ENCODE results near the gene RIOK3.
"Not testable (repeated sequence)": the region's sequence is repeated elsewhere in the genome, so short reads cannot be mapped to it uniquely, and the experiment has no call there.

The RIOK3 gene

DNA sequence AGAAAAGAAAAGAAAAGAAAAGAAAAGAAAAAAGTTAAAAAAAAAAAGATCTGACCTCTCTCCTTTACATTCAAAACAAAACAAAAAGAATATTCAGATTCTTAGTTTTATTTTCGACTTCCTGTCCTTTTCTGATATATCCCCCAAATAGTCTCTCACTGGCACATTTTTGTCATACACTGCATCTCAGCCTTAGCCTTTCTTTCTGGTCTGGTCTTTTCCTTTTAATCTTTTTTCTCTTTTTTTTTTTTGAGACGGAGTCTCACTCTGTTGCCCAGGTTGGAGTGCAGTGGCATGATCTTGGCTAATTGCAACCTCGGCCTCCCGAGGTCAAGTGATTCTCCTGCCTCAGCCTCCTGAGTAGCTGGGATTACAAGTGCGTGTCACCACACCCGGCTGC, 1.6 kb upstream of the RIOK3 start:
- DNase-seq, result no peak

DNA sequence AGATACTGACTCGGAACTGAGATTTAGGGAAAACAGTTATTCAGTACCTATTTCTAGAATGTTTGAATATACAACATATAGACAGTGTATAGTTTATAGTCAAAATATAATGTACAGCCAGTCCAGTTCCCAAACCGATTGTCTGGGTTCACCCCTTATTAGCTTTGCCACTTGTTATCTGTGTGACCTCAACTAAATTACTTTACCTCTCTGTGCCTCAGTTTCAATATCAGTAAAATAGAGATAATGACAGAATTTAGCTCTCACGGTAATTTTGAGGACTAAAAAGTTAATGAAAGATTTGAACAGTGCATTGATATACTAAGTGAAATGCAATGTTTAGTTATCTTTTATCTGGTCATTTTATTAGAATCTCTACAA, 750 bp upstream of the RIOK3 start:
- no peak for DNase-seq

DNA sequence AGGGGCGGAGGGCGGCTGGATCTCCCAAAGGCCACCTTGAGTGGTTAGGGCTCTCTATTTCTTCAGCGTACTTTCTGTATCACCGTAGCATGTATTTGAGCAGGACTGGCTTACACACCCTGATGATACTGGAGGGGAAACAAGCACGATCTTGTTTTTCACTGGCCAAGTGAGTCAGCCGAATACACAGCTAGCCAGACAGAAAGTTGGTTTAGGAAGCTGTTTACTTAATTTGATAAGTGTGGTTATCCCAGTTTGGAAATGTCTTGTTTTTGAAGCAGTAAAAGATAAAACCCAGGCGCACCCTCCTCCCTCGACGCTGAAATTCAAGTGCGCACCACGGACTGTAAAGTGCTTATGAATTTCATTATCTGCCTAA, 582 bp downstream of the RIOK3 start:
- DNase-seq, result peak; percentile 32

DNA sequence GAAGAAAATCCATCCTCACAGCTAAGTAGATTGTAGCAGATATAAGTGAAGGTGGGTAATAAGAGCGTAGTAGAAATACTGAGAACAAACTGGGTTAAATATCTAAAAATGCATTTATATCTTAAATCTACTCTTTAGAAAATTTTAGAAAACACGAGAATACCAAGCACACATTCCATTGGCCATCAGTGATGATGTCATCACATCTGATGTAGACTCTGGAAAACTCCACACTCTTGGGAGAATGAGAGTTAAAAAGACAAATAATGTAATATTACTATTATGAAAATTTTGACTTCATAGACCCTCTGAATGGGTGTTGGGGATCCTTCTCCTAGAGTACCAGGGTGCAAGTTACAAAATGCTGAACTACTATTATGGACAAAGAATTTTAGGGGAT, 3.7 kb downstream of the RIOK3 start:
- DNase-seq, result no peak

DNA sequence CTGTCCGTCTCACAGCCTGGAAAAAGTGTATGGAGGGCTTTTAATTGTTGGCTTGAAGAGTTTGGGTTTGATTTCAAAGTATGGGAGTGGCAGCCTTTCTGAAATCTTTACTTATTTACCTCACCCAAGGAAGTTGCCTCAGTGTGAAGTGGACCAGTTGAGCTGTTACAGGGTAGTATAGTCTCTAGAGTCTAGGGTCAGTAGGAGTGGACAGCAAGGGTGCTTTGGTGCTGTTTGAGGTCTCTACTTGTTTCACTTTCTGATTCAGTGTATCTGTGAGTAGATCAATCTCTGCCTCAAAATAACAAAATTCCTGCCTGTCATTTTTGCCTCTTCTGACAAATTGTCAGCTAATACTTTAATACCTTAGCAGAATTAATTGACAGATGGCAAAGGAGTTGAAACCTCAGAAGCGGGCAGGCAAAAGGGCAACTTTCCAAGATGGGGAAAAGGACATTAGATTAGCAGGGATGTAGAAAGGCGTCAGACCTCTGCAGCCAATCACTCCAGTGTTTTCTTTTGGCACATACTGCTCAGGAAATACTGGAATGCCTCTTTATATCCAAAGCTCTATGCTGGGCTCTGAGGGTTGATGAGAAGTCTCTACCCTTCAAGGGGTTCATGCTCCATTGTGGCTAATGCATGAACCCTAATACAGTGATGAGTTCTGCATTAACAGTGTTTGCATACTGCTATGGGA, 5.9 kb downstream of the RIOK3 start:
- DNase-seq, result no peak

DNA sequence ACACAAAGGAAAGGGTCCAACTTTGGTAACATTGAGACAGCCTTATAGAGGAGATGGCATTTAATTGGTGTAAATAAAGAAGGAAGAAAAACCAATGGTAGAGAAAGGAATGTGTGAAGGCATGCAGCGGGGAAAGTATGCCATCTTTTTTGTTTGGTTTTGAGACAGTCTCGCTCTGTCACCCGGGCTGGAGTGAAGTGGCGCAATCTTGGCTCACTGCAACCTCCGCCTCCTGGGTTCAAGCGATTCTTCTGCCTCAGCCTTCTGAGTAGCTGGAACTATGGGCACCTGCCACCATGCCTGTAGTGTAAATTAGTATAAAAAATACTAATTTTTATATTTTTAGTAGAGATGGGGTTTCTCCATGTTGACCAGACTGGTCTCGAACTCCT, 6.4 kb downstream of the RIOK3 start:
- no peak for DNase-seq

DNA sequence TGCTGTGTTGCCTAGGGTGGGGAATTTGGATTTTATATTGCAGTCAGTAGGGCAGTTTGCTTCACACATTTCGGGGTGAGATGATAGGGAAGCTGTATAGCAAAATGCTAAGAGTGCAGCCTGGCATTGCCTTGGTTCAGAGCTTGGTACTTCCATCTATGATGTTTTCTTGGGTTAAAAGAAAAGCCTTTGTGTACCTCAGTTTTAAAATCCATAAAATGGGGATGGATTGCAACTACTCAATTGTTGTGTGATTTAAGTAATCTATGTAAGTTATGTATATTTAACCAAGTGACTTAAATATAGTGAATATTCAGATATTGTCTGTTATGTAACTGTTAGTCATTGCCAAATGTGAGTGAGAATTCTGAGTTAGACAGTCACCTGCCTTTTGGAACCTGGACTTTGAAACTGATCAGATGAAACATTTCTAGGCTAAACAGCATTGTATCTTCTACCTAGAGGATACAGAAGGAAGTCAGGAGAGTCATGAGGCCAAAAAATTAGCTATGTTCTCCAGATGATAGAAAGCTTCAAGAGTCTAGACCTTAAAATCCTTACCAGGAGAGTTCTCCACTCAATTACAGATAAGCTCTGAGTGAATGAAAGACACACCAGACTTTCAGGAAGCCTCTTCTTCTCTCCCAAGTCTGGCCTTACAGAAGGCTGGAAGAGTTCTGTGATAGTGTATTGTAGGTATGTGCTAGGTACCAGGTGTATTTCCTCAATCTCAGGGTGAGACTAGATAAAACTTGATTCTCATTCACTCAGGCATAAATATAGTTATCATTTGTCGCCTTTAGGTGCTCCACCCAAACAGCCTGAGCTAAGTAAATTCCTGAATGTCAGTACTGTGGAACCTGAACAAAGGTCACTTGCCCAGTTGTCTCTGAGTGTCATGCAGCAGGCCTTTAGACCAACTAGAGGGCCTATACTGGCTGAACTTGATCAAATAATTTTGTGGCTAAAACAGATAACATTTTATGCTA, 7.5 kb downstream of the RIOK3 start:
- no peak for DNase-seq

DNA sequence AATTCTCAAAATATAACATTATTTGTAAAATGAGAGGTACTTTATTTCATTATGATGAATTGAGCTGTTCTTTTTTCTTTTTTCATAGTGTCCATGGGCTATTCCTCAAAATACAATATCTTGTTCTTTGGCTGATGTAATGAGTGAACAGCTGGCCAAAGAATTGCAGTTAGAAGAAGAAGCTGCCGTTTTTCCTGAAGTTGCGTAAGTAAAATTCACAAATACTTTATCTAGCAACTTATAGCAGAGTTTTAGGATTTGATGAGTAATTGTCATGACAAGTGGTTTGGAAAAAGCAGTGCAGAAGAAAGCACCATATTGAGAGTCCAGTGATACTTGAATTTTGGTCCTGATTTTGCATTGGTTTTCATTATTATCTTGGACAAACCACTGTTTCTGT, 9.8 kb downstream of the RIOK3 start:
- DNase-seq, result no peak

DNA sequence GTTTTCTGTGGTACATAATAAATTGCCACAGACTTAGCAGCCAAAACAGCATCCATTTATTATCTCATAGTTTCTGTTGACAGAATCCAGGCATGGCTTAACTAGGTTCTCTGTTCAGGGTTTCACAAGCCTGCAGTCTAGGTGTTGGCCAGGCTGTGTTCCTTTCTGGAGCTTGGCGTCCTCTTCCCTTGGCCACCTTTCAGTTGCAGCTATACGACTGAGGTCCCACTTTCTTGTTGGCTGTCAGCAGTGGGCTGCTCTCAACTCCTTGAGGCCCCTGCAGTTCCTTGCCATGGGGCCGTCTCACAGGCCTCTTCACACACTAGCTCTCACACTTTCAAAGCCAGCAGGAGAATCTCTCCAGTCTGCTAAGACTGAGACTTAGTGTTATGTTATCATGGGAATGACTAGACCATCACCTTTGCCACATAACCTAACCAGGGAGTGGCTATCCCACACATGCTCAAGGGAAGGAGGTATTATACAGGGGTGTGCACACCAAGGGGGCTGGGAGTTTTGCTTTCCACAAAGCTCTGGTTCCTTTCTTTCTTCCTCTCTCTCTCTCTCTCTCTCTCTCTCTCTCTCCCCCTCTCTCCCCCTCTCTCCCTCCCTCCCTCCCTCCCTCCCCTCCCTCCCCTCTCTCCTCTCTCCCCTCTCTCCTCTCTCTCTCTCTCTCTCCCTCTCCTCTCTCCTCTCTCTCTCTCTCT, 15.8 kb downstream of the RIOK3 start:
- no peak for DNase-seq

DNA sequence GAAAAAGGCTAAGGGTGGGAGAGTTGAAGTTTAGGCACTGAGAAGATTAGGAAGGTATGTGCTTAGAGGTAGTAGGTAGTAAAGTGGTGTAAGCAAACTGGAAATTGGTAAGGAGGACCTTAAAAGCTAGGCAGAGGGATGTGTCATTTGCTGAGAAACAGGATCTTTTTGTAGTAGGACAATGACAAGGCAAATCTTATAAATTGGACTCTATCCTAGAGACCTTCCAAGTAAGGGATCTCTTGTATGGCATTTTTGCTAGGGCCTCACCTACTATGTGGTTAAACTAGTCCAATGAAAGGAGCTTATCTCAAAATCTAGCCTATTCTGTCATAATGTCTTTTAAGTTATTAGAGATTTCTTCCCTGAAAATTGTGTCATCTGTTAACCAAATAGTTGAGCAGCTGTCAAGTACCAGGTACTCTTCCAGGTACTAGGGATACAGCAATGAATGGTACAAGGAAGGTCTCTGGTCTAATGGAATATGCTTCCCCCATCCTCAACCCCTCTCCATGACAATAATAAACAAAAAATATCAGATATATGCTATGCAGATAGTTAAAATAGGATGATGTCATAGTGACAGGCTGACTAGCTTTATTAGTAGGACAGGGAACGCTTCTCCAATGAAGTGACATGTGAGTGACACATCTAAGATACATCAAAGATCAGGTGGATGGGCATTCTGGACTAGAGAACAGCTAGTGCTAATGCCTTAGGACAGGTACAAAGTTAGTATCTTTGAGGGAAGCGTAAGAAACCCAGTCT, 17.7 kb downstream of the RIOK3 start:
- DNase-seq, result no peak

DNA sequence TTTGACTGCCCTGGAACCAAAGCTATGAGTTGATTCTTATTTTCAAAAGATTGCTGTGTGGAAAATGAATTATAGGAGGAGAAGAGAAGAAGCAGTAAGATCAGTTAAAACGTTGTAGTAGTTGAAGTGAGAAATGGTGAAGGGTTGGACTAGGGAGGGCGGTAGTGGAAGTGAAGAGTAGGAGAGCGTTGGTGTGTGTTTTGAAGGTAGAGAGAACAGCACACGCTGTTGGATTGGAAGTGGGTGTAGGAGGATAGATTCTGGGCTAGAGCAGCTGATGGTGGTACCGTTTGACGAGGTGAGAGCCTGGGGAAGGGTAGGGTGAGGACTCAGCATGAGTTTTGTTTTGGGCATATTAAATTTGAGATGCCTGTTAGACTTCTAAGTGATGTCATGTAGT, 18.4 kb downstream of the RIOK3 start:
- DNase-seq, result no peak

DNA sequence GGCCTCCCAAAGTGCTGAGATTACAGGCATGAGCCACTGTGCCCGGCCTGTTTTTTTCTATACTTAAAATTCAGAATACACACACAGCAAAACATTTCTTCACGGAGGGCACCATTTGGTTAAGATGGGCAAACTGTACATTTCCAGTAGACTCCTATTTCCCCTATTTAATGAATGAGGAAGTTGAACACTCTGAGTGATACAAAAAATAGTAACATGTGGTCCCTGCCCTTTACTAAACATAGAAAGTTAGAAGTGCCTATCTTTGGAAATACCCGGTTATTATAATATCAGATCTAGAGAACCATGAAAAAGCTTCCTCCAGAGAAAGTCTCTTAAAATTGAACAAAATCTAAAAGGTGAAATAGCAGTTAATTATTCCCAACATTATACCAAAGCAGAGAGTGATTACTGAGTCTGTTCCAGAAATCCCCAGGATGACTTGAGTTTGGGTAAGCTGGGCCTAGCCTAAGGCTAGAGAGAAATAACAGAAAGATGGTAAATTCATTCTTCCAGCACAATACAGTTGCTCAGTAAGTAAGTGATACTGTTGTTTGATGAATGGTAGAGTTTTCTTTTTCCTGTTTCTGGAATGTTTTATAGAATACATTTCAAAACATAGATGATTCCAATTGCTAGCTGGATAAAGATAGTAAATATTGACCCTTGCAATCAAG, 26.9 kb downstream of the RIOK3 start:
- DNase-seq, result no peak

DNA sequence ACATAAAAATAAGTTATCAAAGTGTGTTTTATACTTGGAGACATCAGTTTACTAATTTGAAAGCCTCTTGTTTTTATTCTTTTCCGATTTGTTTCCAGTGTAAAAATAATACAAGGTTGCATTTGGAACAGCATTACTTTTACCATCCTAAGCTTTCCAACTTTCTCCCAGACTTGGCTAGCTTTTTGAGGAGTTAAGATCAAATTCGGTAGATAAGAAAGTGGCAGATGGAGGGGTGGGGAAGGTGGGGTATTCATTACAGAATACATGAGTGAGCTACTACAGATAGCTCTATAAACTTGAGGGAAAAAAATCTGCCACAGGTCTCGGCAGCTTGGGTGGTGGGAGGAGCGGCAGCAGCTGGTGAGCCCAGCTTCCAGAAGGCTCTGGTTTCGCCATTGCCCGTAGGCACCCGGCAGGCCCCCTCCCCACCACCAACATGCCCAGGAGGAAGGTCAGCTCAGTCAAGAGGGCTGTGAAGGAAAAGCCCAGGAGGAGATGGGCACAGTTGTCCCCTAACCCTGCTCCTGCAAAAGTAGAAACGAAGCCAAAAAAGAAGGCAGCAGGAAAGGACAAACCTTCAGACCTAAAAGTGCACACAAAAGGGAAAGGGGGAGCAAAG, 31.6 kb downstream of the RIOK3 start:
- no peak for DNase-seq

DNA sequence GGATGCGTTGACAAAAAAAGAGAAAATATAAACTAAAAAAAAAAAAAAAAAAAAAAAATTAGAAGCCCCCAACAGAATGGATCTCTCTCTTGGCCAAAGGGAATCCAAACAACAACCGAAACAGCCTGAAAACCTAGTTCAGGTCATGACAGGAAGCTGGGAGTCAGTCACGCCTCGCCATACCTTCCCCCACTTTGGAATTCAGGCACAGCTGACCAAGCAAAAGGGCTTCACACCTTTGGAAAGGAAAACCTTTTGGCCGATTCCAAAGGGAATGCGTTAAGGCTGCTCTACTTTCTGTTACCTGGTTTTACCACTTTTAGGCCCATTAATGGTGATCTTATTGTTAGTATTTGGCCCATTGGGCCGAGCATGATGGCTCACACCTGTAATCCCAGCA, 32.3 kb downstream of the RIOK3 start:
- no peak for DNase-seq

DNA sequence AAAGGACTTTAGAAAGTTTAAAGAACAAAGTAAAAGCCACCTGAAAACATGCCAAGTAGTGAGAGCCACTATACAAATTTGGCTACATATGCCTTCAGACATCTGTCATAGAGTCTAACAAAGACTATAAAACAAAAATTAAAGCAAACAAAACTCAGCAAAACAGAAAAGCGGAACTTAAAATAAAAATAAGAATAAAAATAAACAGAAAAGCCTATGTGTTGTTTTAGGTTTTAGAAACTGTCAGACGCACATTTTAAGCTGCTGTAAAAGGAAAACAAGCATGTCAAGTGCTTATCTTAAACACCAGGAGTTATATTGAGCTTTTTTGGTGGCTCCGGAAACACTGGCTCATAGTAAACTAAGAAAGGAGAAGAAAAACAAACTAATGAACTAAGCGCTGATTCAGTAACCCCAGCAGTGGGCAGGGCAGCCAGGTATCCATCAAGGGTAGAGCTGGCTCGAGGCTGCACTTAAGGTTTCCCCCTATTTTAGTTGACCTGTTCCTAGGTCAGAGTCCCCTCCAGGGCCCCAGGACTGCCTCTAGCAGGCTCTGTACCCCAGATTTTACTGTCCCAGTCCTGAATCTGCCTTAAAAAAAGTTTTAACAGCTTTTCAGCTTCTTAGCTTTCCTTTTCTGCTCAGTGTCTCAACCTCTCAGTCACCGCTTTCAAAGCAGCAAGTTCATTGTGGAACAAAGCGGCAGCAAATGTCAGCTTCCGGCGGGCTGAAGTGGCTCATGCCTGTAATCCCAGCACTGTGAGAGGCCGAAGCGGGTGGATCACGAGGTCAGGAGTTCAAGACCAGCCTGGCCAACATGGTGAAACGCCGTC, 34.9 kb downstream of the RIOK3 start:
- peak; percentile 40 for DNase-seq

DNA sequence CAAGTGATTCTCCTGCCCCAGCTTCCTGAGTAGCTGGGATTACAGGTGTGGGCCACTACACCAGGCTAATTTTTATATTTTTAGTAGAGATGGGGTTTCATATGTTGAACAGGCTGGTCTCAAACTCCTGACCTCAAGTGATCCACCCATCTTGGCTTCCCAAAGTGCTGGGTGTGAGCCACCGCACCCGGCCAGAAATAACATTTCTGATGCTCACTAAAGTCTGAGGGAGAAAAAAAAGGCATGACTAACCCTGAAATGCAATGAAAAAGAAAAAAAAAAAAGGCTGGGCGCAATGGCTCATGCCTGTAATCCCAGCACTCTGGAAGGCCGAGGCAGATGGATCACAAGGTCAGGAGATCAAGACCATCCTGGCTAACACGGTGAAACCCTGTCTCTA, 36.5 kb downstream of the RIOK3 start:
- DNase-seq, result not testable (repeated sequence)

DNA sequence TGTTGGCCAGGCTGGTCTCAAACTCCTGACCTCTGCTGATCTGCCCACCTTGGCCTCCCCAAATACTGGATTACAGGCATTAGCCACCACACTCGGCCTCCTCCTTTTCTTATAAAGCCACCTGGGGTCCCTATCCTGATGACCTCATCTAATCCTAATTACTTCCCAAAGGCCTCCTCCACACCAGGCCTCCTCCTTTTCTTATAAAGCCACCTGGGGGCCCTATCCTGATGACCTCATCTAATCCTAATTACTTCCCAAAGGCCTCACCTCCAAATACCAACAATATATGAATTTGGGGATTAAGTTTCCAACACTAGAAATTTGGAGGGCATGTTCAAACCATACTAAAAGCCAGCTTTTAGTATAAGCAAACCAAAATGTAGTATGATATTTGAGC, 40.6 kb downstream of the RIOK3 start:
- no peak for DNase-seq

DNA sequence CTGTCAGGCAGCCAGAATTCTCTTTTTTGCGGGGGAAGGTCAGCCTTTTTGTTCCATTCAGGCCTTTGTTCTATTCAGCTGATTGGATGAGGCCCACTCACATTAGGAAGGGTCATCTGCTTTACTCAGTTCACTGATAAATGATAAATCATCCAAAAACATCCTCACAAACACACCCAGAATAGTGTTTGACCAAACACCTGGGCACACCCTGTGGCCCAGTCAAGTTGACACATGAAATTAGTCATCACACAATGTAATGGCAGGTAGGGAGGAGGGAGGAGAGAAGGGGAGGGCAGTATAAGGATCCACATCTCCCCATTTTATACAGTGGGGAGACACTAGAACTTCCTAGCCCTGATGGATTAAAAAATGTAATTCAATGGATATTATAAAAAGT, 41.9 kb downstream of the RIOK3 start:
- no peak for DNase-seq

DNA sequence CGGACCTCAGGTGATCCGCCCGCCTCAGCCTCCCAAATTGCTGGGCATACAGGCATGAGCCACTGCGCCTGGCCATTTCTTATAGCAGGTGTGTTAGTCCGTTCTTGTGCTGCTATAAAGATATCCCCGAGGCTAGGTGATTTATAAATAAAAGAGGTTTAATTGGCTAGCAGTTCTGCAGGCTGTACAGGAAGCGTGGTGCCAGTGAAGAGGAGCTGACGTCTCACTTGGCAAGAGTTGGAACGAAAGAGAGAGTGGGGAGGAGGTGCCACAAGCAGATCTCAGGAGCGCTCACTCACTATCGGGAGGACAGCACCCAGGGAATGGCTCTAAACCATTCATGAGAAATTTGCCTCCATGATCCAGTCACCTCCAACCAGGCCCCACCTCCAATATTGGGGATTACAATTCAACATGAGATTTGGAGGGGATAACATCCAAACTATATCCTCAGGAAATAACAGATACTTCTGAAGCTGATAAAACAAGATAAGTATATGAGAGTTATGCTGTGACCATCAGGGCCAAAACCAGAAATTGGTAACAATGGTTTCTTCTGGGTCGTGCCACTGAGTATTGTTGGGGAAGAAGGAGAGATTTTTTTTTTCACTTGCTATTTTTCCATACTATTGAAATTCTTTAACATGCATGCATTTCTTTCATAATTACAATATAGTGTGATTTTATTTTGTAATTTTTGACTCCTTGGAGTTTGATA, 42.8 kb downstream of the RIOK3 start:
- DNase-seq, result no peak

DNA sequence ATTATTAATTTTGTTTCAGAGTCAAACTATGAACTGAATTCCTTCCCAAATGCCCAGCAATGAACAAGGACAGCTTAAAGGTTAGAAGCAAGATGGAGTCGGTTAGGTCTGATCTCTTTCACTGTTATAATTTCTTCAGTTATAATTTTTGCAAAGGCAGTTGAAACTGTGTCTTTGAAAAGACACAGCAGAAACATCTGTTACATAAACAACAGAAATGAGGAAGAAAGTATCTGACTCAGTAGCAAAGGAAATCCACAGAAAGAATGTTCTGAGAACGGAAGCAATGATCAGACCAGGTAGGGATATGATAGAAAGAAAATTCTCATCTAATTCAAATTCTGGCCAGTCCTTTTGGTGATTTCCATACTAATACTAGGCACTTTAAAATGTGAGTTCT, 45.0 kb downstream of the RIOK3 start:
- no peak for DNase-seq
